Stimulated activated CD4-positive, alpha-beta T cell treated with anti-CD3 and anti-CD28 coated beads, Interleukin-12 subunit alpha, Interleukin-12 subunit beta, amount 100 ng/mL, for 48 hours (primary cell): ENCODE results near the gene PRMT1.
A peak's percentile ranks its signal among the peaks of the same experiment; 100 is the strongest.
"Not testable (repeated sequence)": the region's sequence is repeated elsewhere in the genome, so short reads cannot be mapped to it uniquely, and the experiment has no call there.

Experiments
- DNase-seq, 3 donors: peaks; one replicate each; pipeline ENCODE4 v3.0.0-alpha.2; 2020; ENCODE audit warnings: low read depth in 2 of 3, low spot score in 1 of 3

PRMT1 gene

GRCh38 chr19:49677231-49677900, at the start of gene PRMT1:
Gene PRMT1 (plus strand): TSS chr19:49677271. CDS start chr19:49677281, 10 bp downstream.
- peak in 1 of 3 donors; percentile 55 for DNase-seq

GRCh38 chr19:49629659-49630058, 47.4 kb upstream of the PRMT1 start:
- DNase-seq = no peak

DNA sequence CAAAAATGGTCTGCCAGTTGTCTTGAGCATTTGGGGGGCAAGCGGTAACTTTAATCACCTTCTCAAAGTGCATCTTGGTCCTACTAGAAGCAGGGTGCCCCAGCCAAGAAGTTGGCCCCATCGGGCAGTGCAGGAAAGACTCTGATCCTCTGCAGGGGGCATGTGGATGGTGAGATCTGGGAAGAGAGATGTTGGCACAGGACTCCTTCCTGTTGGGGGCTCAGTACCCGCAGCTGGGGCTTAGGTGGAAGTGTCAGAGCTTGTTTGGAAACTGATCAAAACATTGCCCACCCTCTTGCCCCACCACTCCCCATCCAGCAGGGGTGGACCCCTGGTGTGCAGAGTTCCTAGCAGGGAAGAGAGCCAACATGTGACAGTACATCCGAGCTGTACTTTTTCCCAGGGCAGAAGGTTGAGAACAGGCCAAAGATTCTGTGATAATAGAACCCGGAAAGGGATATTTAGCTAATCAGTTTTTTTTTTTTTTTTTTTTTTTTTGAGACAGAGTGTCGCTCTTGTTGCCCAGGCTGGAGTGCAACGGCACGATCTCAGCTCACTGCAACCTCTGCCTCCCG, 46.0 kb upstream of the PRMT1 start:
- no peak for DNase-seq

- DNase-seq = no peak
Observed at GRCh38 chr19:49631610-49632192, 45.4 kb upstream of the PRMT1 start.

GRCh38 chr19:49632576-49632975, 44.5 kb upstream of the PRMT1 start:
- no peak for DNase-seq

DNA sequence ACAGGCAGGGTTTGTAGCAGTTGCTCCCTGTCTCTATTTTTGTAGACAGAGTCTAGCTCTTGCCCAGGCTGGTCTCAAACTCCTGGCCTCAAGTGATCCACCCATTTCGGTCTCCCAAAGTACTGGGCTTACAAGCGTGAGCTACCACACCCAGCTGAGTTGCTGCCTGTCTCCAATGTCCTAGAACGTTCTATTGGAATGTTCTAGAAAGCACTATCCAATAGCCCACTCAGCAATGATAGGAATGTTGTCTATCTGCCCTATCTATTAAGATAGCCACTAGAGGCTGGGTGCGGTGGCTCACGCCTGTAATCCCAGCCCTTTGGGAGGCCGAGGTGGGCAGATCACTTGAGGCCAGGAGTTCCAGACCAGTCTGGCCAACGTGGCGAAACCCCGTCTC, 43.8 kb upstream of the PRMT1 start:
- DNase-seq = not testable (repeated sequence)

- no peak for DNase-seq
Observed at GRCh38 chr19:49635530-49636232, 41.4 kb upstream of the PRMT1 start.

DNA sequence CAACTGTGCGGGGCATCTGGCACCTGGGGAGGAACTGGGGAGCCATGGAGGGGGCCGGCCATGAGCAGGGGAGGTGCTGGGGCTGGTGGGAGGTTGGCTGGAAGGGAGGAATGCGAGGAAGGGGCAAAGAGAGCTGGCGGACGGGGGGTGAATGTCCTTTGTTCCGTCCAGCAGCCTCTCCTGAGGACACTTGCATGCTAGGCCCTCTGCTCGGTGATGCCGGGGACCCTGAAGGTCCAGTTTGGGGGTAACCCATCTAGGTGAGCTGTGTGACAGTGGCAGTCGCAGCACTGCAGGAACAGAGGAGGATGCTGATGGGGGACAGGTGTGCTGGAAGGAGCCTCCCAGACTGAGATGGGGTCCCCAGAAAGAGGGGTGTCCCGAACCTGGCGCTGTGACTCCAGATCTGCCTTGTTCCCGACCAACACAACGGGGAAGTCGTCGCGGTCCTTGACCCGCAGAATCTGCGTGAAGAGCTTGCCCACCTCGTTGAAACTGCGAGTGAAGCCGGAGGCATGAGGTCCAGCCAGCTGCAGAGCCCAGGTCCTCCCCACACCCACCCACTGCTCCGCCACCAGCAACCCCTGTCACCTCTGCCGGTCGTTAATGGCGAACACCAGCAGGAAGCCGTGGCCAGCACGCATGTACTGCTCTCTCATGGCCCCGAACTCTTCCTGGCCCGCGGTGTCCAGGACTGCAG, 40.7 kb upstream of the PRMT1 start:
- DNase-seq = no peak

DNA sequence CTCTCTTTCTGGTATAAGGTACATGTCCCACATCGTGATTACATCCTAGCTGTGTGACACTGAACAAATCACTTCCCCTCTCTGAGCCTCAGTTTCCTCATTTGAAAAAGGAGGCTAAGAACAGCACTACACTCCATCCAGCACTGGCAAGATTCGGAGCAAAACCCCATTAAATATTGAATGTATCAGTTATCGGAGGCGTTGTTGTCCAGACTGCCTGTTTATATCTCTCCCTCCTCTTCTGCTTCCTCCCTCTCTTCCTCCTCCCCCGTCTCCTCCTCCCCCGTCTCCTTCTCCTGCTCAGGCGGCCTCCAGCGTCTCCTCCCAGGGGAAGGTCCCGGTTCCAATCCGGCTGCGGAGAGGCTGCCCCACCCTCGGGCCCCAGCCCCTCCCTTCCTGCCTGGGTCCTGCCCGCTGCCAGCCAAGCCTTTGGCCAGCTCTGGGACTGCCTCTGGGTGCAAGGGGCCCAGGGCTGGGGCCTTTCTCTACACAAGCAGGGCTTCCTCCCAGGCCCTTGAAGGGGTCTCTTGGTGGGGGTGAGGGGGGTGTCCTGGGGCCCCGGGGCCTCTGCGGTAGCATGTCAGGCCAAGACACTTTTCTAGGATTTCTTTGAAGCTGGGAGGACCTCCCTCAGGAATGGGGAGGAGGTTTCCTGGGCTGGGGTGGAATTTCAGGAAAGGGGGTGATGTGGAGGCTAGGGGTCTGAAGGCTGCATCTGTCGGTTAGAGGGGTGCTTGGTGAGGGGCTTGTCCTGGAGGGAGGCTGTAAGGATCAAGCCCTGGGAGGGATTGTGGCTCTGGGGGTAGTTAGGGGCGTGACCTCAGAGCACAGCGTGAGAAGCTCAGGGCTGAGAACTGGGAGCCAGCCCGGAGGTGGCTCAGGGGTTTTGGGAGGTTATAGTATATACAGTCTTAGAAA, 39.0 kb upstream of the PRMT1 start:
- DNase-seq = no peak

DNA sequence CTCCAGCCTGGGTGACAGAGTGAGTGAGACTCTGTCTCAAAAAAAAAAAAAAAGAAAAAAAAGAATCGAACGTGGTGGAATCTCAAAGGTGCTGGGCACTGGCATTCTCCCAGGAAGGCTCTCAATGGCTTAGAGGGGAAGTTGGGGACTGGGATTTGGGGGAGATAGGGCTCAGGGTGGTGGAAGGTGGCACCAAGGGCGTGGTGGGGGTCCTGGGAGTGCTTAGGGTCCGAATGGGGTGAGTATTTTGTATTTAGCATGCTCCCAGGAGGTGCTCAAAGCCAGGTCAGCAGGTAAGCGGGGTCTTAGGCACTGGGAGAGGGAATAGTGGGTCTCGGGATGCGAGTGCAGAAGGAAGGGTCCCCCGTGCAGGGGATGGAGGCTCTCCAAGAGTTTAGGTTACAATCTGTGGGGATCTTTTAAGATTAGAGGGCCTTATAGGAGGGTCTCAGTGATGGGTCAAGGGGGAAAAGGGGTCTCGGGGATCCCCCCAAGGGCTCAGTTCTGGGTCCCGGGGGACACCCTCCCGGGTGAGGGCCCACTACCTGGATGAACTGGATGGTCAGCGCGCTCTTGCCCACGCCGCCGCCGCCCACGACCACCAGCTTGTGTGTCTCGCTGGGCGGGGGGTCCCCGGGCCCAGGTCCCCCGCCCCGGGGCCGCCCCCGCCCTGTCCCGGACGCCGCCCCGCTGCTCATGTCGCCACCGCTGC, 37.5 kb upstream of the PRMT1 start:
- no peak for DNase-seq

GRCh38 chr19:49640113-49640898, 36.8 kb upstream of the PRMT1 start, which contains the start of gene RRAS:
Gene RRAS (minus strand): TSS chr19:49640143. CDS start chr19:49640098, 45 bp downstream.
- DNase-seq = peak; percentile 99 to 100 (median 100)

GRCh38 chr19:49641688-49642491, 35.2 kb upstream of the PRMT1 start, which contains the start of gene SCAF1:
Gene SCAF1 (plus strand): TSS chr19:49642209. CDS start chr19:49645027, 2,818 bp downstream.
- peak; percentile 97 to 99 (median 98) for DNase-seq

DNA sequence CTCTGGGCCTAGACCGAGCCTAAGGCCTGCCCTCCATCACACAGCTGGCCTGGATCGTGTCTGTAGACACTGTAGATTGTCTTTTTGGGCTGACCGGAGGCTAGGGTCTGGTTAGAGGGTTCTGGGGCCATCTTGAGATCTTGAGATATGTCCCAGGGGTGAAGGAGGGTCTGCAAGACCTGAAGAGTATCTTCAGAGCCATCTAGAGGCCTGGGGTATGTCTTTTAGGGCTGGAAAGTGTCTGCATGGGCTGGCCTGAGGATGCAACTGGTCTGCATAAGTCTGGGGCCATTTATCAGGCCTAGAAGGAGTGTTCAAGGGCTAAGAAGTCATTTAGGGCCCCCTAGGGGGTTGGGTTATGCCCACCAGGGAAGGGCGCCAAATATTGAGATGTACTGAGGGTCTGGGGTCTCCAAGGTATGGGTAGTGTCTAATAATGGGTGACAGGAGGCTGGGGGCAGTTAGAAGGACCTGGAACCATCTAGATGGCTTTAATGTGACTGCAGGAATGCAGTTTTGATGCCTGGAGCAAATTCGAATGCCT, 34.5 kb upstream of the PRMT1 start:
- no peak for DNase-seq

DNA sequence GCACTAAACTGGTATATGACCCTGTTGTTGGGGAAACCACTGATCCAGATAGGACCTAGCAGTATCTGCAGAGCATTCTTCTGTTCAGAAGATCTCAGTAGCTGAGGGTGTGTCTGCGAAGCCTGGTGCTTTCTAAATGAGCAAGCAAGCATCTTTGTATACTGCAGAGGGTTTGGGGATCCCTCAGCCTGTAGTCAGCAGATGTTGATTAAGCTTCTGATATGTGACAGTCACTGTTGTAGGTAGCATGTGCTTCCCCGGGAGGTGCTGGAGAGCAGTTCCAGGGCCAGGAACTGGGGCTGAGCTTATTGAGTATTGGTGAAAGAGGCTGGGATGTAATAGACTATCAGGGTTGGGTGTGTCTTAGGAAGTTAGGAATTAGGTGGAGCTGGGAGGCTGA, 33.6 kb upstream of the PRMT1 start:
- no peak for DNase-seq

- DNase-seq = no peak
Observed at GRCh38 chr19:49645592-49645991, 31.5 kb upstream of the PRMT1 start.

- no peak for DNase-seq
Observed at GRCh38 chr19:49645995-49646394, 31.1 kb upstream of the PRMT1 start.

DNA sequence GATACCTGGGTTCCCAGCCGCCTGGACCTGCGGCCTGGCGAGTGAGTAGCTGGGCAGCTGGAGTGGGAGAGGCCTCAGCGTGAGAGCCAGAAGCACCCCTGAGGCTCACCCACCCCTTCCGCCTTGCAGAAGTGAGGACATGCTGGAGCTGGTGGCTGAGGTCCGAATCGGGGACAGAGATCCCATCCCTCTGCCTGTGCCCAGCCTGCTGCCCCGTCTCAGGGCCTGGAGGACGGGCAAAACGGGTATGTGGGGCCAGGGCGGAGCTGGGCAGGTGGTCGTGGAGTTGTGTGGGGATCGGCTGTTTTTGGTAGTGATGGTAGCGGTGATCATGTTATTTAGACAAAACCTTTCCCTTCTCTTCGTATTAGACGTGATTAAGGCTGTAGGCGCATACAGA, 30.5 kb upstream of the PRMT1 start:
- DNase-seq = no peak
